Thyroid gland (tissue), 4 donors: ENCODE data around the gene ZFHX2. TPM values are rescaled to one million over a fixed set of nuclear protein-coding genes. Genes with fewer than 3 reads are reported as not detected.

Experiments used
- DNase-seq, 2 donors: peaks; one replicate each; pipeline ENCODE4 v3.0.0-alpha.2; 2019
- H3K27ac ChIP-seq, 3 donors: fragments of 200-600 bp; sonication (generic); 1 replicate in 2 of 3; 2 replicates in 1 of 3; pipeline ENCODE4 v1.5.1; 2016 to 2019; ENCODE audit warnings: mild to moderate bottlenecking in 1 of 3, moderate library complexity in 1 of 3
- H3K27me3 ChIP-seq: fragments of 200-600 bp; sonication (generic); one replicate; pipeline ENCODE4 v1.5.1; 2019
- H3K36me3 ChIP-seq, 2 donors: fragments of 200-600 bp; sonication (generic); one replicate each; pipeline ENCODE4 v1.5.1; 2016 to 2019
- H3K4me1 ChIP-seq, 2 donors: fragments of 200-600 bp; sonication (generic); one replicate each; pipeline ENCODE4 v1.5.1; 2017 to 2019
- H3K4me3 ChIP-seq, 3 donors: fragments of 200-600 bp; sonication (generic); replicated peaks in 1 of 3; 1 replicate in 2 of 3; 2 replicates in 1 of 3; pipeline ENCODE4 v1.5.1; 2016; ENCODE audit warnings: mild to moderate bottlenecking in 1 of 3
- H3K9me3 ChIP-seq: fragments of 200-600 bp; sonication (generic); one replicate; pipeline ENCODE4 v1.5.1; 2017
- CTCF ChIP-seq, 6 experiments: fragments of 200-600 bp in 3 of 6; fragments of 450-650 bp in 3 of 6; sonication (generic) in 3 of 6; IDR thresholded peaks; one replicate each; pipeline ENCODE4 v1.5.1; 2016 to 2019; ENCODE audit warnings: antibody characterized with exemption in 6 of 6, mild to moderate bottlenecking in 2 of 6, inconsistent platforms in 1 of 6, moderate library complexity in 1 of 6
- POLR2A ChIP-seq, 2 donors: fragments of 450-650 bp; IDR thresholded peaks; one replicate each; pipeline ENCODE4 v1.6.1; 2017; ENCODE audit warnings: antibody characterized with exemption in 2 of 2, mild to moderate bottlenecking in 2 of 2, moderate library complexity in 1 of 2
- WGBS, 2 donors: methylation state at CpG; one replicate each; pipeline ENCODE4 v1.1.5; 2017; 5-methylcytosine and 5-hydroxymethylcytosine counted together
- intact Hi-C: fragments of 100-400 bp; cut with DNase I; formaldehyde crosslinking; loops from one replicate; pipeline ENCODE4 v1.15.1; 2023
- total RNA-seq, 4 donors: library from RNA; depleted of rRNA; stranded (reverse); fragments of >200 nt; gene quantifications; one replicate each; pipeline ENCODE4 v1.2.3, GENCODE V29; 2016

The ZFHX2 gene
- total RNA-seq, 4 donors from 2014 or later = 0.46 to 2.3 (median 1.4) TPM

GRCh38 chr14:23568600-23569331 lies 17.2 kb upstream of the ZFHX2 start:
- intact Hi-C loops = no loop called here
- DNase-seq = no peak
- 65 to 67% methylated on average over 6 of the region's 6 CpGs for WGBS, 2 donors

GRCh38 chr14:23568021-23568599 lies 16.5 kb upstream of the ZFHX2 start:
- H3K27ac ChIP-seq = peak overlapping the region; percentile 47 to 79 (median 70)
- peaks cover 6 to 9% of the 10 kb centered on the region in 2 donors for H3K4me1 ChIP-seq
- no peak for TF ChIP-seq POLR2A (IDR thresholded peaks at IDR 0.05)
- TF ChIP-seq CTCF (IDR thresholded peaks at IDR 0.05) = no peak
- no peak for DNase-seq
- WGBS, 2 donors = 72% methylated on average over 2 of the region's 2 CpGs
- peaks cover 0 to 3% of the 10 kb centered on the region in 2 donors for H3K36me3 ChIP-seq
- peak overlapping the region in 1 of 3 donors; percentile 60 for H3K4me3 ChIP-seq
- no peaks in the 10 kb centered on the region for H3K9me3 ChIP-seq
- intact Hi-C loops = no loop called here
- H3K27me3 ChIP-seq = no peaks in the 10 kb centered on the region

More at GRCh38 chr14:23568600-23569331, 17.2 kb upstream of the ZFHX2 start:
- Histone ChIP-seq H3K4me3 (no peak overlapping the region), H3K27ac (no peak overlapping the region), H3K27me3 (no peaks in the 10 kb centered on the region), H3K36me3 (peaks cover 0 to 3% of the 10 kb centered on the region in 2 donors), H3K9me3 (no peaks in the 10 kb centered on the region), H3K4me1 (peaks cover 6 to 9% of the 10 kb centered on the region in 2 donors)
- TF ChIP-seq CTCF (IDR thresholded peaks at IDR 0.05) (no peak), POLR2A (IDR thresholded peaks at IDR 0.05) (no peak)

DNA sequence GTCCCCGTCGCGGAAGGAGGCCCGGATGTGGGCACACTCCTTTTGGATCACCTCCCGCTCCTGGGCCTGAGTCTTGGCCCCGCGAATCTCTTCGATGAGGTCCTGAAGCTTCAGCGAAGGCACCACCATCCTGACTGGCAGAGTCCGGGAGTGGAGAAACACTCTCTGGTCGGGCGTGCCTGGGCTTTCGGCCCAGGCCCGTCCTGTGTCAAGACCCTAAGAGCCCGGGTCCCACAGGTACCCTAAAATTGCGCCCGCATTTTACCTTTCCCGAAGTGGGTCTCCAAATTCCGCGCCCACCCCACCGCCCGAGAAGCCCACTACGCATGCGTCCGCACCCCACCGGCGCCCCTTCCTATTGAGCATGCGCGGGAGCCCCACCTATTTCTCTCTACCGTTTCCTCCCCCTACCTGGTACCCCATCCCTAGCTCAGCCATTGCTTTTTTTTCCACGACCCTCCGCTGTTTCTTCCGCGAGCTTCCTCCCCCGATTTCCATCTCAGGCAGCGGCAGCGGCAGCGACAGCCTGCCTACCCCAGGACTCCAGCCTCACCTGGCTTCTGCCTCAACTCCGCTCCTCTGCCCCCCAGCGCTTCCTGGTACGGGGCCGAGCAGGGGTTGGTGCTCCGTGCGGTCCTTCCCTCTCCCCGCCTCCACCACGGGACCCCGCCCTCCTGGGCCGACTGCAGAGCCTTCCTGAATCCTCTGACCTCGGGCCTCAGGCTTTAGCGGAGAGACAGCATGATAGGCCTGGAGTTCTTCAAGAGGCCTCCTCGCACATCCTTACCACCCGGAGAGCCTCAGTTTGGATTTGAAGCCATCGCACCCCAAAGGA lies 15.8 kb upstream of the ZFHX2 start, which contains the start of gene AP1G2:
TSS of gene AP1G2 (minus strand) at position 606 of the 835 bp plus-strand sequence. CDS start at position 129, 477 bp downstream.
- intact Hi-C loops = no loop called here
- no peaks in the 10 kb centered on the region for H3K9me3 ChIP-seq
- H3K27ac ChIP-seq = peak within 1 kb of the TSS; percentile 47 to 79 (median 70)
- peaks cover 0 to 3% of the 10 kb centered on the region in 2 donors for H3K36me3 ChIP-seq
- peaks cover 6 to 9% of the 10 kb centered on the region in 2 donors for H3K4me1 ChIP-seq
- WGBS, 2 donors = 2% methylated on average over 46 to 48 of the region's 53 CpGs
- TF ChIP-seq CTCF (IDR thresholded peaks at IDR 0.05) = no peak
- peak in 1 of 2 donors; percentile 69 for TF ChIP-seq POLR2A (IDR thresholded peaks at IDR 0.05)
- no peaks in the 10 kb centered on the region for H3K27me3 ChIP-seq
- DNase-seq = peak; percentile 94 to 95
- peak within 1 kb of the TSS; percentile 46 to 63 (median 60) for H3K4me3 ChIP-seq

- no peak for TF ChIP-seq POLR2A (IDR thresholded peaks at IDR 0.05)
- TF ChIP-seq CTCF (IDR thresholded peaks at IDR 0.05) = no peak
- peak overlapping the region in 2 of 3 donors; percentile 70 to 79 for H3K27ac ChIP-seq
- no peaks in the 10 kb centered on the region for H3K27me3 ChIP-seq
- peak; percentile 75 to 77 for DNase-seq
- H3K4me1 ChIP-seq = peaks cover 6 to 9% of the 10 kb centered on the region in 2 donors
- peaks cover 5% of the 10 kb centered on the region in 2 donors for H3K36me3 ChIP-seq
- H3K9me3 ChIP-seq = no peaks in the 10 kb centered on the region
- H3K4me3 ChIP-seq = peak overlapping the region; percentile 46 to 63 (median 60)
- intact Hi-C loops = no loop called here
- 14 to 15% methylated on average over 4 to 5 of the region's 5 CpGs for WGBS, 2 donors
These were observed 15.2 kb upstream of the ZFHX2 start for GRCh38 chr14:23566778-23567185.
